Stimulated activated CD8-positive, alpha-beta memory T cell treated with anti-CD3 and anti-CD28 coated beads, Interleukin-4, amount 100 ng/mL, for 4 hours (primary cell): ENCODE results near the gene FLNB.

Source experiments
- DNase-seq, 2 donors: peaks; one replicate each; pipeline ENCODE4 v3.0.0-alpha.2; 2020; ENCODE audit warnings: low read depth in 2 of 2, low spot score in 1 of 2

FLNB gene

GRCh38 chr3:58008141-58009025 is at the start of gene FLNB:
Gene FLNB (plus strand): TSS chr3:58008422. CDS start chr3:58008565, 143 bp downstream.
- peak; percentile 46 to 57 for DNase-seq

DNA sequence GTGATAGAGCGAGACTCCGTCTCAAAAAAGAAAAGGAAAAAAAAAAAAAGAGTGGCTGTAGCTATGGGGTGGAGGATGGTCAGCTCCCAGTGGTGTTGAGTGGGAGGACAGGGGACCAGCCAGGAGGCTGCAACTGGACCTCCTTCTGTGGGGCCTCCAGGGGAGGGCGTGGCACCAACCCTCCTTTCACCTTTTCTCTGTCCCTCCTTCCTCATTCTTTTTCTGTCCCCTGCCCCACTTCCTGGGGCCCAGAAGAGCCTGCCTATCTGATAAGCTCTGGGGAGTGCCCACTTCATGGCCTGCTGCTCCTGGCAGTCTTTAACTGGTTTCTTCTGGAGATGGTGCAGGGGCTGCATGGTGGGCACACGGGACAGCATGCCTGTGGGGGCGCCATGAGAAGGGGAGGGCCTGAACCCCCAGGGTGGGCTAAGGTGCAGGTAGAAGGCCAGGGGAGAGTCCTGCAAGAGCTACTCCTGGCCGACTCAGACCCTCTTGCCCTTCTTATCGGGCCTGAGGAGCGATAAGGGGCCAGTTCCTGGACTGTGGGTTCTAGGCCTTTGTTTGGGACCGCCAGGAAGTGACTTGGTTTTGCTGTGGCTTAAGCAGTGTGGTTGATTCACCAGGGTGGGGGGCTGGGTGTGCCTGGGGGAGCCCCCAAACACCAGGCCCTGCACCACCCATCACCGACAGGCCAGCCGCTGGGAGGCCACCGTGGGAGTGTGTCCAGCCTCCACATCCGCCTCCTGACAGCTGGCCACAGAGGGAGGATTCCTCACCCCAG is 49.4 kb upstream of the FLNB start:
- no peak for DNase-seq

DNA sequence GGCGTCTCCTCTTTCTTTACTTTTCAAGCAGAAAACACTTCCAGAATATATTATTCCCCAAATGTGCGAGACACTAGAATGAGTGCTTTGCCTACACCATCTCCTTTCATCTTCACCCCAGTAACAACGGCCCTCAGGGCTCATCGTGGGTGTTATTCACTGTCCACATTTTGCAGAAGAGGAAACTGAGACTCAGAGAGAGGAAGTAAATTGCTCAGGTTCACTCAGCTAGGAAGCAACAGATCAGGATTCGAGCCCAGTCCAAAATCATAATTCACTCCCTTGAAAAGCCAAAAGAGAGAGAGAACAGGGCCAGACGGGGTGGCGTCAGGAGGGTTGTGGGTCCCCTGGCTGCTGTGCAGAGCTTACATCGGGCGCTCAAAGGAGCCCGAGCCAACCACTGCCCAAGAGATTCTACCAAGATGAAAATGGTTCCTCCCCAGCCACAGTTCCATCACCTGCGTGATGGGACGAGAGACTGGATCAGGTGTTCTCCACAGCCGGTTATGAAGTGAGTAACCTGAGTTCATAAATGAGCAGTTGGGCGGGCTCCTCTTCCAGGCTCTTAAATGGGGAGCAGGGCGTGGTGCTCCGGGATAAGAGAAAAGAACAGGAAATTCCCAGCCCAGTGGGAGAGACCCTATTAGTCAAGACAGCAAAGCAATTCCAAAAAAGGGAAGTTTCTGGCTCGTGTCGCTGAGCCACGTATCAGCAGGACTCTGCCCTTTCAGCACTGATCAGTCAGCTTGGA is 48.6 kb upstream of the FLNB start:
- no peak for DNase-seq

- no peak for DNase-seq
Measured at GRCh38 chr3:57960174-57960505, 48.1 kb upstream of the FLNB start.

DNA sequence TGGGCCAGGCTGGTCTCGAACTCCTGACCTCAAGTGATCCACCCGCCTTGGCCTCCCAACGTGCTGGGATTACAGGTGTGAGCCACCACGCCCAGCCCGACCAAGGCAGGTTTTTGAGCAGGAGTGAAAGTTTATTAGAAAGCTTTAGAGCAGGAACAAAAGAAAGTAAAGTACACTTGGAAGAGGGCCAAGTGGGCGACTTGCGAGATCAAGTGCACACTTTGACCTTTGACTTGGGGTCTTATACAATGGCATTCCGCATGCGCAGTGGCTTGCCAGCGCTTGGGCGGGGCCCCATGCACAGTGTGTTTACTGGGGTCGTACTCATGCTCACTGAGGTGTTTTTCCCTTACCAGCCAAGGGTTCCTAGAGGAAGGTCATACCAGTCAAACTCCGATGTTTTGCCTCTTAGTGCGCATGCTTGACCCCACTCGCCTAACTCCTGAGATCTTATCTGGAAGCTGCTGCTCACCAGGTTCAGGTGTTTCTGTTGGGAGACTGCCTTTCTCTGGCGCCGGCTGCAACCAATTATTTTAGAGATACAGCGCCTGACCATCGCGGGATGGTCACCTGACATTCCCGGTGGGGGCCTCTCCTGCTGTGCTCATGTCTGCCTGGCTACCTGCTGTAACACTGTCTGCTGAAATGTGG is 46.9 kb upstream of the FLNB start:
- no peak for DNase-seq

- DNase-seq: no peak
Measured at GRCh38 chr3:57961828-57962447, 46.3 kb upstream of the FLNB start.

- DNase-seq: no peak
Measured at GRCh38 chr3:57962448-57962834, 45.8 kb upstream of the FLNB start.

DNA sequence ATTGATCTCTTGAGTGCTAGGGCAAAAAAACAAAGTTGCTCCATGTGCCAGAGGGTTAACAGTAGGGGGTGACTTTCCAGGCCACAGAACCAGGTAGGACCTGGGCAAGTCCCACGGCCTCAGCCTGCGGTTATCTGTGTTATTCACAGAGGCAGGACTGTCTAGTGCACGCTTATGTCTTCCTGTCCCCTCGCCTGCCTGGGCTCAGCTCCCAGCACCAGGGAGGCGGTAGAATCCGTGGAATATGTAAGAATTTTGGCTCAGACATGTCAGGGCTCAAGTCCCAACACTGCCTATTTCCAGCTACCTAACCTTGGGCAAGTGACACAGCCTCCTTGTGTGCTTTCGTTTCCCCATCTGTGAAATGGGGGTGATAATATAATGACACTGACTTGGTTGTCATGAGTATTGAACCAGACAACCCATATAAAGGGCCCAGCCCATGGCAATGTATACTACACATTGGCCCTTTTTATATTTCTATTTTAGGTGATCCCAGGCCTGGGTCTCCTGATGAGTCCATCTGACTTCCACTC is 44.3 kb upstream of the FLNB start:
- DNase-seq: no peak

DNA sequence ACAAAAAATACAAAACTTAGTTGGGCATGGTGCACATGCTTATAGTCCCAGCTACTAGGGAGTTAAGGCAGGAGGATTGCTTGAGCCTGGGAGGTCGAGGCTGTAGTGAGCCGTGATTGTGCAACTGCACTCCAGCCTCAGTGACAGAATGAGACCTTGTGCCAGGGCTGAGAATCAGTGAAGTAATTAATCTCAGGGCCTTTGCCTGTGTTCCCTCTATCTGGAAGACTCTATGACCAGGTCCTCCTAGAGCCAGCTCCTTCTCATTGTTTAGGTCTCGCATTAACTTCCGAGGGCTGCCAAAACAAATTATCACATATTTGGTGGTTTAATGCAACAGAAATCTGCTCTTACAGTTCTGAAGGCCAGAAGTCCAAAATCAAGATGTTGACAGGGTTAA is 41.4 kb upstream of the FLNB start:
- DNase-seq: no peak

- no peak for DNase-seq
Measured at GRCh38 chr3:57967590-57967989, 40.6 kb upstream of the FLNB start.

- no peak for DNase-seq
Measured at GRCh38 chr3:57968501-57968900, 39.7 kb upstream of the FLNB start.

DNA sequence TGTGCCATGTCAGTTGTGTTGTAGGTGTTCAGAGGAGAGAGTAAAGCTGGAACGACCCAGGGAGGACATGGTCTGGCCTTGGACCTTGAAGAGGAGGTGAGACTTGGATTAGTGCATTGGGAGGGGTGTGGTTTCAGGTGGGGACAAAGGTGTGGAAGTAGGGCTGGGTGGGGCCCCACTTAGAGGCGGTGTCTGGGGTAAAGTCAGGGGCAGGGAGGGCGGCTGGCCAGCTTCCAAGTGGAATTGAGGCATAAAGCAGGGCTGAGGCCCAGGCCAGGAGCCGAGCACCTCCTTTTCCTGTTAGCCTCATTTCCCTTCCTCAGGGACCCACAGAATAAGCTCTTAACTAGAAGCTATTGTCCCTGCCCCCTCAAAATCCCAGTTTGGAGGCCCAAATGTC is 36.2 kb upstream of the FLNB start:
- DNase-seq: no peak

- DNase-seq: no peak
Measured at GRCh38 chr3:57972531-57973111, 35.6 kb upstream of the FLNB start.

GRCh38 chr3:57973715-57974477 is 34.3 kb upstream of the FLNB start:
- DNase-seq: no peak

- DNase-seq: no peak
Measured at GRCh38 chr3:57974796-57975388, 33.3 kb upstream of the FLNB start.

DNA sequence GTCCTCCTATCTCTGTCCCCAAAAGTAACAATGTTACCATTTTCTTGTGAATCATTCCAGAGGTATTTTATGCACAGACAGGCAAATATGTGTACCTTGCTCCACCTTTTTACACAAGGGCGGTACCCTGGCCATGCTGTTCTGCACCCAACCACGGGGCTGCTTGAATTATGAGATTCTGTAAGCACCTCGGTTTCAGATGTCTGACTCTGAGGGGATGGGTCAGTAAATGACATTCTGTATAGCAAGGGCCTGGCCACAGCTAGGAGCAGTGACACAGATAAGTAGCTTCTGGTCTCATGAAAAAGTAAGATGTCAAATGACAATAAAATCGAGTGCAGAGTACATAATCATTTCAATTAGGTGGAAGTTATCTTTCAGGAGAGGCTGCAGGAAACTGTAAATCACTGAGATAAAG is 30.4 kb upstream of the FLNB start:
- no peak for DNase-seq

GRCh38 chr3:57978316-57978715 is 29.9 kb upstream of the FLNB start:
- DNase-seq: no peak

- DNase-seq: no peak
Measured at GRCh38 chr3:57980416-57980815, 27.8 kb upstream of the FLNB start.

DNA sequence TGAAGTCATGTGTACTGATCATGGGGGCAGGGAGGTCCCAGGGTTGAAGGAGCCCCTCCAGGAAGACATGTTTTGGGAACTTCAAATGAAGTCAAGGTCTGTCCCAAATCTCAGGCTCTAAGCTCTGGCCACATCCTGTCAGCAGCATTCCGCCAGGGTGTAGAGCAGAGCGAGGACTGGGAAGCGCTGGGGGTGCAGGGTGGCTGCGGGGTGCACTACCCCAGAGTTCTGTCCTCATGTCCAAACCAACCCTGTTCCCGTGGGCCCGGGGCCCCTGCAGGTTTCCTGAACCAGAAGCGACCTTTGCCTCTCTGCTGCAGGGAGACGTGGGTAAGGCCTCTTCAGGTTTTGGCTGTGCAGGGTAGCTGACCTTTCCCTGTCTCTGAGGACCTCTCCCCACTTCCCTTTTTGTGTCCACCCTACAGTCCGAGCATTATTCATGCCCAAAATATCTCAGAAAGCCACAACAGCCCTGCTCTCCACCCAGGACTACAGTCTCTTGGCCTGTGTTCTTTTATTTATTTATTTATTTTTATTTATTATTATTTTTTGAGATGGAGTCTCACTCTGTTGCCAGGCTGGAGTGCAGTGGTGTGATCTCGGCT is 26.6 kb upstream of the FLNB start:
- DNase-seq: no peak
